Left lung (tissue), 10 donors: Measurements from ENCODE around the gene TACC3. TPM values are rescaled to one million over a fixed set of nuclear protein-coding genes. Genes with fewer than 3 reads are reported as not detected.

Experiments
- ATAC-seq: fragments of 200-7000 bp; cut with Tn5 transposase; one replicate; pipeline ENCODE4 v1.9.1; 2020; ENCODE audit warnings: moderate library complexity
- DNase-seq, 4 donors: peaks; one replicate each; pipeline ENCODE4 v3.0.0-alpha.2; 2013 to 2020
- H3K27ac ChIP-seq, 2 donors: fragments of 200-600 bp; sonication (generic) in 1 of 2; one replicate each; pipeline versions ENCODE4 v1.5.0 to v1.8.0; 2020 to 2021
- H3K27me3 ChIP-seq, 2 donors: fragments of 200-600 bp; sonication (generic) in 1 of 2; one replicate each; pipeline versions ENCODE4 v1.5.0 to v1.8.0; 2020 to 2021
- H3K36me3 ChIP-seq, 2 donors: fragments of 200-600 bp; sonication (generic) in 1 of 2; one replicate each; pipeline versions ENCODE4 v1.5.0 to v1.8.0; 2020 to 2021
- H3K4me1 ChIP-seq, 2 donors: fragments of 200-600 bp; one replicate each; pipeline ENCODE4 v1.8.0; 2021
- H3K4me3 ChIP-seq, 2 donors: fragments of 200-600 bp; sonication (generic) in 1 of 2; one replicate each; pipeline versions ENCODE4 v1.5.0 to v1.8.0; 2020 to 2021; ENCODE audit warnings: mild to moderate bottlenecking in 1 of 2
- H3K9me3 ChIP-seq, 2 donors: fragments of 200-600 bp; sonication (generic) in 1 of 2; one replicate each; pipeline versions ENCODE4 v1.5.0 to v1.8.0; 2020 to 2021
- intact Hi-C, 2 donors: fragments of 100-400 bp; cut with DNase I; formaldehyde crosslinking; loops; one replicate each; pipeline versions ENCODE4 v1.11.2 to v1.14.2; 2022
- polyA plus RNA-seq, 6 donors: library from polyadenylated mRNA; unstranded; fragments of 120-200 nt; gene quantifications; one replicate each; pipeline ENCODE4 v1.2.1, GENCODE V29; 2013; ENCODE audit not compliant: insufficient read length in 6 of 6
- total RNA-seq, 2 donors: library from RNA; stranded (reverse); fragmentation: NEBNext Ultra II Directional; extraction: Animal tissue kit (Norgen Biotek cat#: 25700); gene quantifications; one replicate each; pipeline ENCODE4 v1.2.1, GENCODE V29; 2021
- TF ChIP-seq, protein P1 (sequence below), 2 donors: fragments of 200-600 bp; sonication (generic) in 1 of 2; IDR thresholded peaks; one replicate each; pipeline versions ENCODE4 v1.5.0 to v1.8.0; 2021; ENCODE audit warnings: antibody characterized with exemption in 2 of 2
- donor health status: DM: no; HTN: yes; CAD: no.
- donor health status: DM: no; HTN: no; CAD: no.

Gene TACC3
- total and polyA plus RNA-seq, 8 donors: 20.3 to 76.2 (median 44.7) TPM

DNA sequence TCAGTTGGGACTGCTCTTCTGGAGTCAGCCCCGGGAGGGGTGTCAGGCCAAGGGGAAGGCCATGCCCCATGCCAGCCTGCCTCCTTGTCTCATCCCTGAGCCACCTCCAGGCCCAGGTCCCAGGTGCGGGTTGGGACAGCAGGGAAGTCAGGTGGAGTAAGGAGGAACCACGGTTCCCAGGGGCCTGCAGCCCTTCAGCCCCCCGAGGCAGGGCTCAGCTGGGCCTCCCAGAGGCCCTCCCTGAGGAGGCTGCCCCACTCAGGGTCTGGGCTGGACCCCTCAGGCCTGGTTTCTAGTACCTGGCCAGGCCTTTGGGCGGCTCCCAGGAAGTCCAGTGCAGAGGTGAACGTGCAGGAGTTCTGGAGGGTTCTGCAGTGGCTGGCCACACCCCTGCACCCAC lies 48.4 kb downstream of the TACC3 start:
- no peaks in the 10 kb centered on the region for H3K36me3 ChIP-seq
- peaks cover 7 to 73% of the 10 kb centered on the region in 2 donors for H3K27me3 ChIP-seq
- H3K9me3 ChIP-seq: no peaks in the 10 kb centered on the region
- H3K27ac ChIP-seq: no peak overlapping the region
- intact Hi-C loops: no loop called here
- DNase-seq (no peak), ATAC-seq (no peak)
- no peak overlapping the region for H3K4me3 ChIP-seq
- TF ChIP-seq, protein P1, sequence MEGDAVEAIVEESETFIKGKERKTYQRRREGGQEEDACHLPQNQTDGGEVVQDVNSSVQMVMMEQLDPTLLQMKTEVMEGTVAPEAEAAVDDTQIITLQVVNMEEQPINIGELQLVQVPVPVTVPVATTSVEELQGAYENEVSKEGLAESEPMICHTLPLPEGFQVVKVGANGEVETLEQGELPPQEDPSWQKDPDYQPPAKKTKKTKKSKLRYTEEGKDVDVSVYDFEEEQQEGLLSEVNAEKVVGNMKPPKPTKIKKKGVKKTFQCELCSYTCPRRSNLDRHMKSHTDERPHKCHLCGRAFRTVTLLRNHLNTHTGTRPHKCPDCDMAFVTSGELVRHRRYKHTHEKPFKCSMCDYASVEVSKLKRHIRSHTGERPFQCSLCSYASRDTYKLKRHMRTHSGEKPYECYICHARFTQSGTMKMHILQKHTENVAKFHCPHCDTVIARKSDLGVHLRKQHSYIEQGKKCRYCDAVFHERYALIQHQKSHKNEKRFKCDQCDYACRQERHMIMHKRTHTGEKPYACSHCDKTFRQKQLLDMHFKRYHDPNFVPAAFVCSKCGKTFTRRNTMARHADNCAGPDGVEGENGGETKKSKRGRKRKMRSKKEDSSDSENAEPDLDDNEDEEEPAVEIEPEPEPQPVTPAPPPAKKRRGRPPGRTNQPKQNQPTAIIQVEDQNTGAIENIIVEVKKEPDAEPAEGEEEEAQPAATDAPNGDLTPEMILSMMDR (IDR thresholded peaks at IDR 0.05): no peak
- H3K4me1 ChIP-seq: peaks cover 6 to 25% of the 10 kb centered on the region in 2 donors

GRCh38 chr4:1770245-1770644 lies 48.9 kb downstream of the TACC3 start:
- DNase-seq: no peak
- peaks cover 7 to 68% of the 10 kb centered on the region in 2 donors for H3K27me3 ChIP-seq
- no peaks in the 10 kb centered on the region for H3K36me3 ChIP-seq
- TF ChIP-seq, protein P1 (IDR thresholded peaks at IDR 0.05): no peak
- ATAC-seq: no peak
- H3K27ac ChIP-seq: no peak overlapping the region
- H3K9me3 ChIP-seq: no peaks in the 10 kb centered on the region
- no peak overlapping the region for H3K4me3 ChIP-seq
- intact Hi-C loops: no loop called here
- peaks cover 6 to 25% of the 10 kb centered on the region in 2 donors for H3K4me1 ChIP-seq

- peaks cover 6 to 25% of the 10 kb centered on the region in 2 donors for H3K4me1 ChIP-seq
- TF ChIP-seq, protein P1 (IDR thresholded peaks at IDR 0.05): no peak
- no peaks in the 10 kb centered on the region for H3K9me3 ChIP-seq
- H3K27ac ChIP-seq: no peak overlapping the region
- intact Hi-C loops: no loop called here
- no peaks in the 10 kb centered on the region for H3K36me3 ChIP-seq
- peaks cover 7 to 62% of the 10 kb centered on the region in 2 donors for H3K27me3 ChIP-seq
- no peak overlapping the region for H3K4me3 ChIP-seq
- no peak for DNase-seq
- no peak for ATAC-seq
Observed at GRCh38 chr4:1770791-1771231, 49.5 kb downstream of the TACC3 start.

DNA sequence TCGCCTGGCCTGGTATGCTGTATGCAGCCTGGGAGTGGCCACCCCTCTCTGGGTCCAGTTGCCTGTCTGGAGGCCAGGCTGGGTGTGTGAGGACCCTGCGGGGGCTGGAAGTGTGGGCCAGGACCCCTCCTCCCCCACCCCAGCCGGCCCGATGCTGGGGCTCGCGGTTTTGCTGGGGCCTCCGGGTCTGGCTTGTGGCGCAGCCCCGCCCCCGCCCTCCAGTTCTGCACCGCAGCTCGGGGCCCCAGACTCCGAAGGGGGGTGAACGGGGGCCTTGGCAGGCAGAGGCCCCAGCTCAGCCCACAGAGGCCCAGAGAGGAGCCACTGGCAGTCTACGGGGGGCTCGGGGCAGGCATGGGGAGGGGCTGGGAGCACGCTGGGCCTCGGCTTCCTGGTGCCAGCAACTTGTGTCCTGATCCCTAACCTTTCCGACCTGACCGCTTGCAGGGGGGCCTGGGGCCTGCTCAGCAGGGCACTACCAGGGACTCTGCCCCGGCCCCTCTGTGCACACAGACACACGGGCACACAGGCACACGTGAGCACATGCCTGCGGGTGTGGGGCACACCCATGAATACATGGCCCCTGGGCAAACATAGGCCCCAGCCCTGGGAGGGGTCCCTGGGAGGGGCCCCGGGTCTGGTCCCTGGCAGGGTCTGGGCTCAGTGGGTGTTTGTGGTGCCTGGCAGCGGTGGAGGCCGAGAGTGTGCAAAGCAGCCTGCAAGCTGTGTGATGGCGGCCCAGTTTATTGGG lies 50.4 kb downstream of the TACC3 start:
- Histone ChIP-seq H3K4me1 (peaks cover 2 to 18% of the 10 kb centered on the region in 2 donors), H3K27me3 (peaks cover 7 to 53% of the 10 kb centered on the region in 2 donors), H3K27ac (no peak overlapping the region), H3K4me3 (no peak overlapping the region), H3K9me3 (no peaks in the 10 kb centered on the region), H3K36me3 (no peaks in the 10 kb centered on the region)
- DNase-seq (no peak), ATAC-seq (no peak)
- intact Hi-C loops: no loop called here
- TF ChIP-seq, protein P1 (IDR thresholded peaks at IDR 0.05): no peak

DNA sequence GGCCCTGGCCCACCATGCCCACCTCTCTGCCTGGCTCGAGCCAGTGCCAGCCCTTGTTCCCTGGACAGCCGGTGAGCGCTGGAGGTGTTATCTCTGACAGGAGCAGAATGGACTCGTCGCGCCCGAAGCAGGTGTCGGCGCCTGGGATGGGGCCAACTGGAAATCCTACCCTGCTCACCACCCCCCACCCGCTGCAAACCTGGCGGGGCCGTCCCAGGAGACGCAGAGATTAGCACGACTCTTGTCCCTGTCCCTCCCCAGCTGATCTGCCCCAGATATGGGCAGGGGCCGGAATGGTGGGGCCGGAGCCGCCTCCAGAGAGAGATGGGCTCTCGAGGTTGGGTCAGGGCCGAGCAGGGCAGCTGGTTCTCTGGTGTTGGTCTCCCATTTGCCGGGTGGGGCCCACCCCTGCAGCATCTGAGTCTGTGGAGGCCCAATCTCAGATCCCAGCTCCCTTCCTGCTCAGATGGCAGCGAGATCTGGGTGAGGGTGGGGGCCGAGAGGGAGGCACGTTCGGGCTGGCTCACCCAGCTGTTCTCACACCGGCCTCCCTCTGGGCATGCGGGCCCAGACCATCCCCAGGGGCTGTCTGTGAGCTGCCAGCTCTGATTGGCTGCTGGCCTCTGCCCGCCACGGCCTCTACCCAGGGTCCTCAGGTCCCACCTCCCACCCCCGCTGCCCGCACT lies 51.7 kb downstream of the TACC3 start:
- no peak overlapping the region for H3K4me3 ChIP-seq
- peaks cover 7 to 42% of the 10 kb centered on the region in 2 donors for H3K27me3 ChIP-seq
- ATAC-seq (no peak), DNase-seq (no peak)
- H3K36me3 ChIP-seq: no peaks in the 10 kb centered on the region
- H3K9me3 ChIP-seq: no peaks in the 10 kb centered on the region
- H3K27ac ChIP-seq: no peak overlapping the region
- TF ChIP-seq, protein P1 (IDR thresholded peaks at IDR 0.05): no peak
- intact Hi-C loops: no loop called here
- H3K4me1 ChIP-seq: peaks cover 0 to 14% of the 10 kb centered on the region in 2 donors
